ENCODE results near the gene NEGR1.

The NEGR1 gene

DNA sequence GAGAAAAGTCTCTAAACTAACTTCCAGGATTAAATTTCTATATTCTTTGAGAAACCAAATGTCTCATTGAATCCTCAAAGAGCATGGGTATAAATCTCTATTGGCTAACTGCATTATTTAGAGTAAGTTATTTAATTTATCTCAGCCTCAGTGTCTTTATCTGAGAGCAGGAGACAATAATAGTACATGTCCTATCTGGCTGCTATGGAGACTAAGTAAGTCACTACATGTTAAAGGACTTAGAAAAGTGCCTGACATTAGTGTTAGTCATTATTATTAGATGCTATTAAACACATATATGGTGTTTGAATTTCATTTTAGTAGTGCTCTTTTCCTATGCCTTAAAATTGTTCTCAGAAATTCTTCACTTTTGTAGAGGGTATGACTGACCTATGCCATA, 505.2 kb downstream of the NEGR1 start:
- H3K4me3 ChIP-seq (replicated peaks; ENCODE audit: low read depth, low read length), result no peak overlapping the region
- DNase-seq (ENCODE audit: low read depth), result no peak
- TF ChIP-seq CTCF (IDR thresholded peaks at IDR 0.05; ENCODE audit: low read length, missing control alignments), result no peak

GRCh38 chr1:71774705-71775104, 507.6 kb downstream of the NEGR1 start:
- no peak for TF ChIP-seq CTCF (IDR thresholded peaks at IDR 0.05; ENCODE audit: low read length, missing control alignments)
- H3K4me3 ChIP-seq (replicated peaks; ENCODE audit: low read depth, low read length), result no peak overlapping the region
- no peak for DNase-seq (ENCODE audit: low read depth)

- H3K4me3 ChIP-seq (replicated peaks; ENCODE audit: low read depth, low read length), result no peak overlapping the region
- no peak for TF ChIP-seq CTCF (IDR thresholded peaks at IDR 0.05; ENCODE audit: low read length, missing control alignments)
- DNase-seq (ENCODE audit: low read depth), result peak; percentile 19
Measured at GRCh38 chr1:71770121-71770520, 512.2 kb downstream of the NEGR1 start.

- H3K4me3 ChIP-seq (replicated peaks; ENCODE audit: low read depth, low read length), result no peak overlapping the region
- DNase-seq (ENCODE audit: low read depth), result no peak
- TF ChIP-seq CTCF (IDR thresholded peaks at IDR 0.05; ENCODE audit: low read length, missing control alignments), result no peak
Measured at GRCh38 chr1:71766748-71767147, 515.6 kb downstream of the NEGR1 start.

- TF ChIP-seq CTCF (IDR thresholded peaks at IDR 0.05; ENCODE audit: low read length, missing control alignments), result no peak
- no peak overlapping the region for H3K4me3 ChIP-seq (replicated peaks; ENCODE audit: low read depth, low read length)
- DNase-seq (ENCODE audit: low read depth), result no peak
Measured at GRCh38 chr1:71762514-71763255, 519.7 kb downstream of the NEGR1 start.

- no peak overlapping the region for H3K4me3 ChIP-seq (replicated peaks; ENCODE audit: low read depth, low read length)
- TF ChIP-seq CTCF (IDR thresholded peaks at IDR 0.05; ENCODE audit: low read length, missing control alignments), result no peak
Measured at GRCh38 chr1:71755441-71755840, 526.9 kb downstream of the NEGR1 start.

GRCh38 chr1:71753746-71754145, 528.6 kb downstream of the NEGR1 start:
- no peak for TF ChIP-seq CTCF (IDR thresholded peaks at IDR 0.05; ENCODE audit: low read length, missing control alignments)
- no peak for DNase-seq (ENCODE audit: low read depth)
- no peak overlapping the region for H3K4me3 ChIP-seq (replicated peaks; ENCODE audit: low read depth, low read length)

More at GRCh38 chr1:71755441-71755840, 526.9 kb downstream of the NEGR1 start:
- no peak for DNase-seq (ENCODE audit: low read depth)
